GM12865 (cell line): ENCODE measurements around the gene TTYH3.

Experiments used
- DNase-seq: peaks from one replicate; pipeline ENCODE4 v3.0.0; 2010; ENCODE audit warnings: low read depth
- H3K4me3 ChIP-seq: 2 replicates; pipeline ENCODE4 v1.5.1; 2011; ENCODE audit warnings: mild to moderate bottlenecking, low read depth, low read length, control low read depth
- CTCF ChIP-seq: IDR thresholded peaks from 2 replicates; pipeline ENCODE4 v1.5.1; 2011; ENCODE audit warnings: low read length, control low read depth, low read depth, inconsistent platforms; ENCODE audit not compliant: insufficient read depth; ENCODE audit errors: missing control alignments

TTYH3 gene

GRCh38 chr7:2652736-2653060 is 20.9 kb downstream of the TTYH3 start:
- no peak for TF ChIP-seq CTCF
- DNase-seq, result no peak
- H3K4me3 ChIP-seq, result no peak overlapping the region

DNA sequence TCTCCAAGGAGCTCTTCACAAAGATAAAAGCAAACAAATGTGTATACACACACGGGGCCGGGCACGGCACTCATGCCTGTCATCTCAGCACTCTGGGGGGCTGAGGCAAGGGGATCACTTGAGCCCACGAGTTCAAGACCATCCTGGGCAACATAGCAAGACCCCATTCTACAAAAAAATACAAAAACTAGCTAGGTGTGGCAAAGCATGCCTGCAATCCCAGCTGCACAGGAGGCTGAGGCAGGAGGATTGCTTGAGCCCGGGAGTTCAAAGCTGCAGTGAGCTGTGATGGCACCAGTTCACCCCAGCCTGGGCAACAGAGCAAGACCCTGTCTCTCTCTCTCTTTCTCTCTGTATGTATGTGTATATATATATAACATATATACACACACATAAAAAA is 22.3 kb downstream of the TTYH3 start:
- no peak for DNase-seq
- no peak overlapping the region for H3K4me3 ChIP-seq
- TF ChIP-seq CTCF, result no peak

GRCh38 chr7:2655870-2656614 is 24.3 kb downstream of the TTYH3 start:
- no peak for DNase-seq
- no peak overlapping the region for H3K4me3 ChIP-seq
- TF ChIP-seq CTCF, result no peak

- H3K4me3 ChIP-seq, result no peak overlapping the region
- no peak for TF ChIP-seq CTCF
- no peak for DNase-seq
Measured at GRCh38 chr7:2657208-2657607, 25.4 kb downstream of the TTYH3 start.

- DNase-seq, result no peak
- H3K4me3 ChIP-seq, result no peak overlapping the region
- no peak for TF ChIP-seq CTCF
Measured at GRCh38 chr7:2657920-2658671, 26.3 kb downstream of the TTYH3 start.

DNA sequence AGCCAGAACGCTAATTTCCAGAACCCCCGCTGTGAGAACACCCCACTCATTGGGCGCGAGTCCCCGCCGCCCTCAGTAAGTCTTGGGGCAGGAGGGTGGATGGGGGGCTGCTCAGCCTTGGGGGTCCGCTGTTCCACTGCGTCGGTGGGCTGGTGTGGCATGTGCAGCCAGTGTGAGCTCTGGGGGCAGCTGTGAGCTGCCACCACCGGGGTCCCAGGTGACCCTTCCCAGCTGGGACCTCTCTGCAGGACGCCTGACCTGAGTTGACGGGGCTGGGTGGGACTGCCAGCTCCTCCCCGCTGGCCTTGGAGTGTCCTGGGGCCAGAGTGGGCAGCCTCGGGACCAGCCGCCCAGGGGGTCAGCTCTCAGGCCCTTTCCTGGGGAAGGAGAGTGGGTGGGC is 27.2 kb downstream of the TTYH3 start:
- TF ChIP-seq CTCF, result no peak
- no peak for DNase-seq
- H3K4me3 ChIP-seq, result no peak overlapping the region
